Testis (tissue), 3 donors: ENCODE data around the gene CELF5. TPM values are rescaled to one million over a fixed set of nuclear protein-coding genes. Genes with fewer than 3 reads are reported as not detected.

Experiments
- DNase-seq: peaks from one replicate; pipeline ENCODE4 v3.0.0-alpha.2; 2019
- H3K27ac ChIP-seq, 2 donors: fragments of 200-600 bp; sonication (generic); one replicate each; pipeline ENCODE4 v1.5.1; 2019
- H3K27me3 ChIP-seq: fragments of 200-600 bp; sonication (generic); one replicate; pipeline ENCODE4 v1.5.1; 2019
- H3K36me3 ChIP-seq: fragments of 200-600 bp; sonication (generic); one replicate; pipeline ENCODE4 v1.5.1; 2017; ENCODE audit warnings: low read depth; ENCODE audit errors: missing control alignments
- H3K4me1 ChIP-seq: fragments of 200-600 bp; sonication (generic); one replicate; pipeline ENCODE4 v1.5.1; 2019
- H3K4me3 ChIP-seq, 2 donors: fragments of 200-600 bp; sonication (generic); one replicate each; pipeline ENCODE4 v1.5.1; 2017 to 2019
- H3K9me3 ChIP-seq: fragments of 200-600 bp; sonication (generic); one replicate; pipeline ENCODE4 v1.5.1; 2017
- POLR2A ChIP-seq: fragments of 450-650 bp; IDR thresholded peaks from one replicate; pipeline ENCODE4 v1.6.1; 2017; ENCODE audit warnings: antibody characterized with exemption, mild to moderate bottlenecking, moderate library complexity
- WGBS, 2 donors: methylation state at CpG; one replicate each; pipeline ENCODE4 v1.1.5; 2018; 5-methylcytosine and 5-hydroxymethylcytosine counted together
- intact Hi-C: fragments of 100-400 bp; cut with DNase I; formaldehyde crosslinking; loops from one replicate; pipeline ENCODE4 v1.15.1; 2023; ENCODE audit warnings: low total_unique reads
- polyA plus RNA-seq: library from polyadenylated mRNA; stranded (reverse); fragments of 350-450 nt; fragmentation: Illumina TruSeq; extraction: RNeasy Lipid Tissue Mini Kit (QIAGEN cat#74804); gene quantifications from one replicate; pipeline ENCODE4 v1.2.3, GENCODE V29; 2014; ENCODE audit warnings: low read depth, low replicate concordance; ENCODE audit not compliant: insufficient read depth
- total RNA-seq, 2 donors: library from RNA; depleted of rRNA; stranded (reverse); fragments of >200 nt; gene quantifications; one replicate each; pipeline ENCODE4 v1.2.3, GENCODE V29; 2016
- TF ChIP-seq, protein P1 (sequence below), 3 experiments: fragments of 450-650 bp in 2 of 3; fragments of 200-600 bp in 1 of 3; sonication (generic) in 1 of 3; IDR thresholded peaks; one replicate each; pipeline ENCODE4 v1.5.1; 2016 to 2019; ENCODE audit warnings: antibody characterized with exemption in 3 of 3, mild to moderate bottlenecking in 2 of 3, moderate library complexity in 1 of 3

Gene CELF5
- total and polyA plus RNA-seq, 3 donors from 2014 or later, result 3.1 to 8.7 (median 6.6) TPM

DNA sequence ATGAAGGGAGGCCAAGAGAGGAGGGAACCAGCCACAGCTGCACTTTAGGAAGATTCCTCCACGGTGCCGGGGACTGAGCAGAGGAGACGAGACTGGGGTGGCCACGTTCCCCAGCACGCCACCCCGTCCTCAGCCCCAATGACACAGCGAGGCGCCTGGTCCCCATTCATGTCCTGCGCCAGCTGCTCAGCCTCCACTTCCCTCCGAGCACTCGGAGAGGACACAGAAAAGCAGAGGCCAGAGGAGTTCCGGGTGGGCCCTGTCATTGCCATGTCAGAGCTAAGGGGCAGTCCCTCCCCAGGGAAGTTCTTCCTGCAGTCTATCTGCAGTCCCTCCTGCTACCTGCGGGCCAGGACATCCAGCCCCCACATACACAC lies 88.7 kb downstream of the CELF5 start:
- H3K27me3 ChIP-seq, result no peaks in the 10 kb centered on the region
- no peaks in the 10 kb centered on the region for H3K36me3 ChIP-seq
- no peaks in the 10 kb centered on the region for H3K9me3 ChIP-seq
- WGBS, 2 donors, result 76 to 84% methylated on average over 13 of the region's 13 CpGs
- no peak overlapping the region for H3K4me3 ChIP-seq
- intact Hi-C loops, result no loop called here
- TF ChIP-seq, protein P1, sequence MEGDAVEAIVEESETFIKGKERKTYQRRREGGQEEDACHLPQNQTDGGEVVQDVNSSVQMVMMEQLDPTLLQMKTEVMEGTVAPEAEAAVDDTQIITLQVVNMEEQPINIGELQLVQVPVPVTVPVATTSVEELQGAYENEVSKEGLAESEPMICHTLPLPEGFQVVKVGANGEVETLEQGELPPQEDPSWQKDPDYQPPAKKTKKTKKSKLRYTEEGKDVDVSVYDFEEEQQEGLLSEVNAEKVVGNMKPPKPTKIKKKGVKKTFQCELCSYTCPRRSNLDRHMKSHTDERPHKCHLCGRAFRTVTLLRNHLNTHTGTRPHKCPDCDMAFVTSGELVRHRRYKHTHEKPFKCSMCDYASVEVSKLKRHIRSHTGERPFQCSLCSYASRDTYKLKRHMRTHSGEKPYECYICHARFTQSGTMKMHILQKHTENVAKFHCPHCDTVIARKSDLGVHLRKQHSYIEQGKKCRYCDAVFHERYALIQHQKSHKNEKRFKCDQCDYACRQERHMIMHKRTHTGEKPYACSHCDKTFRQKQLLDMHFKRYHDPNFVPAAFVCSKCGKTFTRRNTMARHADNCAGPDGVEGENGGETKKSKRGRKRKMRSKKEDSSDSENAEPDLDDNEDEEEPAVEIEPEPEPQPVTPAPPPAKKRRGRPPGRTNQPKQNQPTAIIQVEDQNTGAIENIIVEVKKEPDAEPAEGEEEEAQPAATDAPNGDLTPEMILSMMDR (IDR thresholded peaks at IDR 0.05), result no peak
- no peak for TF ChIP-seq POLR2A
- no peak for DNase-seq
- no peaks in the 10 kb centered on the region for H3K4me1 ChIP-seq
- H3K27ac ChIP-seq, result no peak overlapping the region

DNA sequence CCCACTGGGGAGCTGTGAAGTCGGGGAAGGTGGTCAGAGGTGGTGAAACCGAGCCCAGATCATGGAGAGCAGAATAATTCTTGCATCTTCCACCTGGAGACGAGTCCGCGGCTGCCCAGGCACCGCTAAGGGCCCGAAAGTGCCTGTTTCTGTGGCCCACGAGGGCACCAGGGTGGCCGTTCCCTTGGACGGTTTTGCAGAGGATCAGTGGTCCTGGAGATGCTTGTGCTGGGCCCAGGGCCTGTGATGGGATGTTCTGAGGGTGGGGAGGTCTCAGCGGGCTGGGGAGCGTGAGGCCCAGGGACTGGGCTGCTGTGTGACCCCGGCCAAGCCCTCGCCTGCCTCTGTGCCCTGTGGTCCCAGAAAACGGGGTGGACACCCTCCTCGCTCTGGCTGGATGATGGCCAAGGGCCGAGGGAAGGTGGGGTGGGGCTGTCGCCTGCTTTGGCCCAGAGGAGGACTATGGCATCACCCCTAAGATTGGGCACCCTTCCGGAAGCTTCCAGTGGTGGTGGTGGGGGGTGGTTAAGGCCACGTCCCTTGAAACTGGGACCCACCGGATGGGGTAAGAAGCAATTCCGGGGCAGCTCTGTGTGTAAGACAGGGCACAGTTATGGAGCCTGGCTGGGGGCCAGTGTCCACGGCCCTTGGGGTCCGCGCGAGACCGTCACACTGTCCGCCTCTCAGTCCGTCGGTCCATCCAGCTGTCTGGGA lies 90.7 kb downstream of the CELF5 start:
- no peaks in the 10 kb centered on the region for H3K36me3 ChIP-seq
- H3K4me3 ChIP-seq, result peak overlapping the region in 1 of 2 donors; percentile 6
- TF ChIP-seq, protein P1 (IDR thresholded peaks at IDR 0.05), result no peak
- no peak for TF ChIP-seq POLR2A
- H3K27ac ChIP-seq, result no peak overlapping the region
- no peaks in the 10 kb centered on the region for H3K9me3 ChIP-seq
- WGBS, 2 donors, result 67 to 74% methylated on average over 21 to 30 of the region's 30 CpGs
- no peak for DNase-seq
- intact Hi-C loops, result no loop called here
- H3K27me3 ChIP-seq, result no peaks in the 10 kb centered on the region
- no peaks in the 10 kb centered on the region for H3K4me1 ChIP-seq

DNA sequence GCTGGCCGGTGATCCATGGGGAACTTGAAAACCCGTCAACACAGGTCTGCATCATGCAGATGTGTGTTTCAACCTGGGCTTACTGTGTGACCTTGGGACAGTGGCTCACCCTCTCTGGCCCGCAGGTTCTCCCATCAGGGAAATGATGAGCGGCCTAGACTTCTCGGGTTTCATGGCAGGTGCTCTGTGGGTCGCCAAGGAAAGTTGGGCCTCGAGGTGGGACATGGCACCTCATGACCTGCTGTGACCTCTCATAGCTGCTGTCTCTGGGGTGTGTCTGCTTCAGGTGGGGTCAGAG lies 91.2 kb downstream of the CELF5 start:
- H3K27me3 ChIP-seq, result no peaks in the 10 kb centered on the region
- H3K9me3 ChIP-seq, result no peaks in the 10 kb centered on the region
- no peaks in the 10 kb centered on the region for H3K4me1 ChIP-seq
- intact Hi-C loops, result no loop called here
- TF ChIP-seq, protein P1 (IDR thresholded peaks at IDR 0.05), result no peak
- TF ChIP-seq POLR2A, result no peak
- no peak overlapping the region for H3K27ac ChIP-seq
- DNase-seq, result no peak
- no peak overlapping the region for H3K4me3 ChIP-seq
- H3K36me3 ChIP-seq, result no peaks in the 10 kb centered on the region
- WGBS, 2 donors, result 49 to 81% methylated on average over 2 to 7 of the region's 7 CpGs

DNA sequence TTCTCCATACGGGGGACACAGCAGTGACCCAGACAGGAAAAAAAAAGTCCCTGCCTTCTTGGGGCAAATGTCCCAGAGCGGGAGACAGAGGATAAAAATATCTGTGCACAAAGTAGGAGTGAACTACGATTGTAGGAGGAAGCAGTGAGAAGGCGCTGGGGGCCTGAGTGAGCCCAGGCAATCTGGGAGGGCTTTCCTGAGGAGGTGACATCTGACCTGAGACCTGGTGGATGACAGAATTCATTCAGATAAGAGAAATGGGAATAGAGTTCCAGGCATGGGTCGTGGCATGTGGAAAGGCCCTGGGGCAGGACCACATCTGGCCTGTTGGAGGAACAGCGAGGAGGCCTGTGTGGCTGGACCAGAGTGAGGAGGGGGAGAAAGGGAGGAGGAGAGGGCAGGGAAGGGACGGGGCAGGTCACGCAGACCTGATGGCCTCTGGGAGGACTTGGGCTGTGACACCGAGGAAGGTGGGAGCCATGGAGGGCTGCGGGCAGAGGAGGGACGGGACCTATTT lies 91.7 kb downstream of the CELF5 start:
- no peaks in the 10 kb centered on the region for H3K4me1 ChIP-seq
- H3K9me3 ChIP-seq, result no peaks in the 10 kb centered on the region
- 85 to 87% methylated on average over 11 of the region's 11 CpGs for WGBS, 2 donors
- H3K4me3 ChIP-seq, result no peak overlapping the region
- DNase-seq, result no peak
- TF ChIP-seq POLR2A, result no peak
- TF ChIP-seq, protein P1 (IDR thresholded peaks at IDR 0.05), result no peak
- H3K27ac ChIP-seq, result no peak overlapping the region
- intact Hi-C loops, result no loop called here
- no peaks in the 10 kb centered on the region for H3K27me3 ChIP-seq
- no peaks in the 10 kb centered on the region for H3K36me3 ChIP-seq

DNA sequence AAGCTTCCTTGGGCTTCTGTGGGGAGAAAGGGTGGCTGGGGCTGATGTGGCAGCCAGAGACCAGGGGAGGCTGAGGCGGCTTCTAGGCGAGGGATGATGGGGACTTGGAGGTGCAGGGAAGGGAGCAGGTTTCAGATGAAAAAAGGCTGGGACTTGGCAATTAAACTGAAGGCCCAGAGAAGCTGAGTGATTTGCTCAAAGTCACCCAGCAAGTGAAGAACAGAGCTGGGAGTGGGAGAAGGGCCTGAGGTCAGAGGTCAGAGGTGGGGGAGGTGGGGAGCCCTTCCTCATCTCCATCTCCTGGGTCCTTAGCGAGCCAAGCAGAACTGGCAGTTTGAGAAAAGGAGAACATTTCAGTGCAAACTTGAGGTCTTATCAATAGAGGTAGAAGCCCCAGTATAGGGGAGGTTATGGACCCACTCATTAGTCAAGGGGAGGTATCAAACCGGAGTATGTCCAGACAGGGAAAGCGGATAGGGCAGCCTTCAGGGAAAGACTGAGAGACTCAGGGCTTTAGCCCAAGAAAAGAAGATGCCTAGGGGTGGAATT lies 92.3 kb downstream of the CELF5 start:
- Histone ChIP-seq H3K36me3 (no peaks in the 10 kb centered on the region), H3K4me3 (no peak overlapping the region), H3K9me3 (no peaks in the 10 kb centered on the region), H3K27ac (no peak overlapping the region), H3K27me3 (no peaks in the 10 kb centered on the region), H3K4me1 (no peaks in the 10 kb centered on the region)
- WGBS, 2 donors, result 81 to 89% methylated on average over 5 of the region's 5 CpGs
- TF ChIP-seq, protein P1 (IDR thresholded peaks at IDR 0.05), result no peak
- no peak for TF ChIP-seq POLR2A
- intact Hi-C loops, result no loop called here
- DNase-seq, result no peak
